ENCODE data around the gene OBSCN. TPM values are rescaled to one million over a fixed set of nuclear protein-coding genes. Genes with fewer than 3 reads are reported as not detected.

The OBSCN gene
- total and polyA plus RNA-seq, 2 donors (not counting 3 experiments of a cell fraction or from before 2014, with no cell fraction given), result 1.5 to 2.9 TPM

DNA sequence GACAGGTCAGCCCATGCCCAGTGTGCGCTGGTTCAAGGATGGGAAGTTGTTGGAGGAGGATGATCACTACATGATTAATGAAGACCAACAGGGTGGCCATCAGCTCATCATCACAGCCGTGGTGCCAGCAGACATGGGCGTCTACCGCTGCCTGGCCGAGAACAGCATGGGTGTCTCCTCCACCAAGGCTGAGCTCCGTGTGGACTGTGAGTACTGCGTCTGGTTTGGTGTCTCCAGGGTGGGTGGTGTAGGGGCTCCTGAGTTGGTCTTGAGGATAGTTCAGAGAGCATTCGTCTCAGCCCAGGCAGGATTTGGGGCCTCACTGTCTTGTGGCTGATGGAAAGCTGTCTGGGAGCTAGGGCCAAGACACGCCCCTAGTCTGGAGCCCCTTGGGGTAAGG lies 115.6 kb downstream of the OBSCN start:
- intact Hi-C loops (cut with micrococcal nuclease) (no loop called here), dilution Hi-C loops (cut with MboI; ENCODE audit: extremely low pct_ligation_motif_present, low sequenced_read_pairs) (no loop called here)
- H3K79me2 ChIP-seq (ENCODE audit: control insufficient read depth, insufficient read depth, low read length), result no peaks in the 10 kb centered on the region
- H3K9me3 ChIP-seq (replicated peaks; ENCODE audit: control insufficient read depth, insufficient read depth, low read length), result no peaks in the 10 kb centered on the region
- no TSS peak for BruUV-seq (replicated peaks)
- no peak overlapping the region for H3K27ac ChIP-seq (ENCODE audit: insufficient read depth, low read depth, low read length)
- no peak overlapping the region for H3K9ac ChIP-seq (replicated peaks; ENCODE audit: extremely low read depth, insufficient read depth, low read length)
- H3K4me1 ChIP-seq (ENCODE audit: control insufficient read depth, extremely low read depth, insufficient read depth, low read length), result no peaks in the 10 kb centered on the region
- no peaks in the 10 kb centered on the region for H3K27me3 ChIP-seq (ENCODE audit: control insufficient read depth in 2 of 2, insufficient read depth in 2 of 2, low read length in 2 of 2)
- H4K20me1 ChIP-seq (replicated peaks; ENCODE audit: control insufficient read depth, extremely low read depth, insufficient read depth, low read length), result no peaks in the 10 kb centered on the region
- CTCF ChIA-PET, result interaction anchor here (1.4 kb wide), 1 partner anchor 86 kb away, joined by 5 read pairs; no protein-coding TSS in a partner anchor
- TF ChIP-seq POLR2AphosphoS5 (IDR thresholded peaks at IDR 0.05; ENCODE audit: insufficient read depth, low read depth, low read length) (no peak), JUN (IDR thresholded peaks at IDR 0.05; ENCODE audit: borderline replicate concordance, insufficient read depth, insufficient read length, low read depth) (no peak), POLR2A (IDR thresholded peaks at IDR 0.05; ENCODE audit: low read depth, low read length) (no peak), FOS (IDR thresholded peaks at IDR 0.05; ENCODE audit: borderline replicate concordance, insufficient read depth, low read length) (no peak), GATA2 (IDR thresholded peaks at IDR 0.05; ENCODE audit: insufficient read depth, insufficient read length, low read depth, low read length) (no peak), EZH2 (IDR thresholded peaks at IDR 0.05; ENCODE audit: borderline replicate concordance, low read depth, low read length, severe bottlenecking) (no peak), MYC (IDR thresholded peaks at IDR 0.05; ENCODE audit: low read depth, low read length) (no peak)
- TF ChIP-seq, protein P1, sequence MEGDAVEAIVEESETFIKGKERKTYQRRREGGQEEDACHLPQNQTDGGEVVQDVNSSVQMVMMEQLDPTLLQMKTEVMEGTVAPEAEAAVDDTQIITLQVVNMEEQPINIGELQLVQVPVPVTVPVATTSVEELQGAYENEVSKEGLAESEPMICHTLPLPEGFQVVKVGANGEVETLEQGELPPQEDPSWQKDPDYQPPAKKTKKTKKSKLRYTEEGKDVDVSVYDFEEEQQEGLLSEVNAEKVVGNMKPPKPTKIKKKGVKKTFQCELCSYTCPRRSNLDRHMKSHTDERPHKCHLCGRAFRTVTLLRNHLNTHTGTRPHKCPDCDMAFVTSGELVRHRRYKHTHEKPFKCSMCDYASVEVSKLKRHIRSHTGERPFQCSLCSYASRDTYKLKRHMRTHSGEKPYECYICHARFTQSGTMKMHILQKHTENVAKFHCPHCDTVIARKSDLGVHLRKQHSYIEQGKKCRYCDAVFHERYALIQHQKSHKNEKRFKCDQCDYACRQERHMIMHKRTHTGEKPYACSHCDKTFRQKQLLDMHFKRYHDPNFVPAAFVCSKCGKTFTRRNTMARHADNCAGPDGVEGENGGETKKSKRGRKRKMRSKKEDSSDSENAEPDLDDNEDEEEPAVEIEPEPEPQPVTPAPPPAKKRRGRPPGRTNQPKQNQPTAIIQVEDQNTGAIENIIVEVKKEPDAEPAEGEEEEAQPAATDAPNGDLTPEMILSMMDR (IDR thresholded peaks at IDR 0.05; ENCODE audit: extremely low read depth in 1 of 2, insufficient read depth in 1 of 2, low read depth in 1 of 2, low read length in 2 of 2), result no peak
- TF ChIP-seq, protein P2, sequence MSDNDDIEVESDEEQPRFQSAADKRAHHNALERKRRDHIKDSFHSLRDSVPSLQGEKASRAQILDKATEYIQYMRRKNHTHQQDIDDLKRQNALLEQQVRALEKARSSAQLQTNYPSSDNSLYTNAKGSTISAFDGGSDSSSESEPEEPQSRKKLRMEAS (IDR thresholded peaks at IDR 0.05; ENCODE audit: insufficient read depth, insufficient read length), result no peak
- no peaks in the 10 kb centered on the region for H3K36me3 ChIP-seq (ENCODE audit: control insufficient read depth in 2 of 2, extremely low read depth in 1 of 2, insufficient read depth in 2 of 2, low read length in 2 of 2)
- H2AFZ ChIP-seq (ENCODE audit: low read depth, low read length), result no peak overlapping the region
- H3K4me2 ChIP-seq (ENCODE audit: insufficient read depth, low read length), result no peak overlapping the region
- DNase-seq (ENCODE audit: low read depth, low spot score), result no peak
- no peaks in the 10 kb centered on the region for H3K9me1 ChIP-seq (replicated peaks; ENCODE audit: control insufficient read depth, extremely low read depth, insufficient read depth, low read length)
- H3K4me3 ChIP-seq (replicated peaks in 1 of 3; ENCODE audit: insufficient read depth in 1 of 3, low read depth in 1 of 3, low read length in 3 of 3), result no peak overlapping the region
- POLR2A ChIA-PET, result no interaction called here
- FAIRE-seq, result no peak
